ENCODE measurements around the gene WDR93. TPM values are rescaled to one million over a fixed set of nuclear protein-coding genes. Genes with fewer than 3 reads are reported as not detected.
"Not testable (repeated sequence)": the region's sequence is repeated elsewhere in the genome, so short reads cannot be mapped to it uniquely, and the experiment has no call there.

The WDR93 gene
- total RNA-seq, 2 experiments from 2014 or later: not detected

DNA sequence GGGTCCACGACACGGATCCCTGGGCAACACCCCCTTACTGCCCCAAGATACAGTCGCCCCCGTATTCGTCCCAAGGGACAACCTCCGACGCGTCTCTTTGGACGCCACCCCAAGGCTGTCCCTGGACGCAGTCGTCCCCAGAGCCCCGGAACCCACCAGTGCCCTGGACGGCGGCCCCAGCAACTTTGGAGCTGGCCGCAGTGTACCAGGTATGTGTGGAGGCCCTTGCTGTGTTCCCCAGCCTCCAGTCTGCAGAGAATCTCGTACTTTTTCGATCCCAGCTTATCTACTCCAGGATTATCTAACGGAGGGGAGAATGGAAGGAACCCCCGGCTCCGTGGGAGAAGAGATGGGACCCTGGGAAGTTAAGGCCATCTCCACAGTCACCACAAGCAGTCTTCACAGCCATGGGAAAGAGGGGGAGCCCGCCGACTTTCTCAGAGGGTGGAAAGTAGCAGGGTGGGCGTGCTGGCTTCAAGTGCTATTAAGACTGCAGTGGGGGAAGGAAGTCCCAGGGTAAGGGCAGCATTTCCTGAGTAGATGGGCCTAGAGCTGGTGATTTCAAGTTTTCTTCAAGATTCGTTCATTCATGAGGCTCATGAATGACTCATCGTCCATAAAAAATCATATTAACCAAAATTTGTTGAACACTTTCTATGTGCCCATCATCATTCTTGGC is 86.6 kb downstream of the WDR93 start:
- Mint-ChIP-seq H3K36me3 (no peaks in the 10 kb centered on the region), H3K27me3 (peaks cover 24% of the 10 kb centered on the region), H3K4me3 (no peak overlapping the region), H3K9me3 (ENCODE audit: low read depth) (no peaks in the 10 kb centered on the region), H3K4me1 (peaks cover 17% of the 10 kb centered on the region), H3K27ac (no peak overlapping the region)
- ATAC-seq (no peak), DNase-seq (no peak)
- CTCF ChIA-PET: interaction anchor here (0.7 to 1.2 kb wide), 2 partner anchors 37 to 98 kb away, joined by 3 to 4 read pairs; no protein-coding TSS in a partner anchor

DNA sequence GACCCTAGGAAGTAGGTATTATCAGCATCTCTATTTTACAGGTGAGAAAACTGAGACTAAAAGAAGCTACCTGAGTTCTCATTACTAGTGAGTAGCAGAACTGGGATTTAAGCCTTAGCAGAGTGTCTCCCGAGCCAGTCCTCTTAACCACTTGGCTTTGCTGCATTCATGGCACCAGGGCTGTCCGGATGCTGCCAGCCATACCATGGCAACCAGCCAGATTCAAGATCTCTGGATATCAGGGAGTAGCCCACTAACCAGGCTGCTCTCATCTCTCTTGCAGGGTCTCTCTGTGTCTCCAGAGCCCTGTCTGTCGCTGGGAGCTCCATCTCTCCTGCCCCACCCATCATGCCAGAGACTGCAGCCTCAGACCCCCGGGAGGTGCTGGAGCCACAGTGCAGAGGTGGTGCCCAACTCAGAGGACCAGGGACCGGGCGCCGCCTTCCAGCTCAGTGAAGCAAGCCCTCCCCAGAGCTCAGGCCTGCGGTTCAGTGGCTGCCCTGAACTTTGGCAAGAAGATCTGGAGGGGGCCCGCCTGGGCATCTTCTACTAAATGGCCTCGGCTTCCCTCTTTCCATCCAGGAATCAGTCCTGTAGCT is 87.3 kb downstream of the WDR93 start:
- no peak for DNase-seq
- no peak for ATAC-seq
- H3K9me3 Mint-ChIP-seq (ENCODE audit: low read depth): no peaks in the 10 kb centered on the region
- peaks cover 17% of the 10 kb centered on the region for H3K4me1 Mint-ChIP-seq
- CTCF ChIA-PET: interaction anchor here (0.7 to 1.2 kb wide), 2 partner anchors 38 to 97 kb away, joined by 3 to 4 read pairs; no protein-coding TSS in a partner anchor
- peaks cover 24% of the 10 kb centered on the region for H3K27me3 Mint-ChIP-seq
- H3K4me3 Mint-ChIP-seq: no peak overlapping the region
- no peak overlapping the region for H3K27ac Mint-ChIP-seq
- H3K36me3 Mint-ChIP-seq: no peaks in the 10 kb centered on the region

DNA sequence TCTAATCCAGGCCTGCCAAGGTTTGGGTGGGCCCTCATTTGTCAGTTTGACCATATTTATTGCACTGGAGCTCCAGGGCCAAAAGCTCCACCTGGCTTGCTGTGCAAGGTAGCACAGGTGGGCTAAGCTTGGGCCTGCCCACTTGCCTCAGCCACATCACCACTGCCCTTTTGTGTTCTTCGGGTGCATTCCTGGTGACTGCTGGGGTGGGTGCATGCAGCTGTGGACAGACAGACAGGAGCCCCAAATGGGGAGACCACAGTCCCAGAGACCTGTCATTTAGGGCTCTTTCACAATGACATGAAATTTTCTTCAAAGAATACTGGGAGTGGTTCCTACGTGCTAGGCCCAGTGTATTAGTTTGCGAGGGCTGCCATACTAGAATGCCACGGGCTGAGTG is 88.2 kb downstream of the WDR93 start:
- H3K36me3 Mint-ChIP-seq: no peaks in the 10 kb centered on the region
- H3K4me3 Mint-ChIP-seq: no peak overlapping the region
- H3K27ac Mint-ChIP-seq: no peak overlapping the region
- ATAC-seq (no peak), DNase-seq (no peak)
- H3K9me3 Mint-ChIP-seq (ENCODE audit: low read depth): no peaks in the 10 kb centered on the region
- H3K27me3 Mint-ChIP-seq: peaks cover 24% of the 10 kb centered on the region
- CTCF ChIA-PET: no interaction called here
- peaks cover 17% of the 10 kb centered on the region for H3K4me1 Mint-ChIP-seq

DNA sequence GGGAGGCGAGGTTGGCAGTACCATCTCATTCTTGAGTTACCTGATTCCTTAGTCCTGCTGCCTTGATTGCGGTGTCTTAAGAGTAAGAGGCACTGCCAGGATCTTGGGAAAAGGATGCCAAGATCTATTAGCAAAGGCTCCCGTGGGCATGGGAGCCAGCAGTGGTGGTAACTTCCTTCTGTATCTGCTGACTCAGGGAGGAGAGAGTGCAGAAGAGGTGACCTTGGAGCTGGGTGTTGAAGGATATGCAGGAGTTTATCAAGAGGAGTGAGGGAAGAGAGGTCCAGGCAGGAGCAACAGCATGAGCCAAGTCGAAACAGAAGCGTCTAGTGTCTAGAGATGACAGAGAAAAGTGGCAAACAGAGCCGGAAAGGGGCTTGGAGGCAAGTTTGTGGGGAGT is 90.0 kb downstream of the WDR93 start:
- CTCF ChIA-PET: interaction anchor here (1.0 kb wide), 1 partner anchor 19 kb away, joined by 4 read pairs; no protein-coding TSS in a partner anchor
- Mint-ChIP-seq H3K36me3 (no peaks in the 10 kb centered on the region), H3K9me3 (ENCODE audit: low read depth) (no peaks in the 10 kb centered on the region), H3K4me1 (peaks cover 17% of the 10 kb centered on the region), H3K4me3 (no peak overlapping the region), H3K27ac (peak overlapping the region; percentile 2), H3K27me3 (peaks cover 17% of the 10 kb centered on the region)
- ATAC-seq (peak; percentile 4), DNase-seq (no peak)

DNA sequence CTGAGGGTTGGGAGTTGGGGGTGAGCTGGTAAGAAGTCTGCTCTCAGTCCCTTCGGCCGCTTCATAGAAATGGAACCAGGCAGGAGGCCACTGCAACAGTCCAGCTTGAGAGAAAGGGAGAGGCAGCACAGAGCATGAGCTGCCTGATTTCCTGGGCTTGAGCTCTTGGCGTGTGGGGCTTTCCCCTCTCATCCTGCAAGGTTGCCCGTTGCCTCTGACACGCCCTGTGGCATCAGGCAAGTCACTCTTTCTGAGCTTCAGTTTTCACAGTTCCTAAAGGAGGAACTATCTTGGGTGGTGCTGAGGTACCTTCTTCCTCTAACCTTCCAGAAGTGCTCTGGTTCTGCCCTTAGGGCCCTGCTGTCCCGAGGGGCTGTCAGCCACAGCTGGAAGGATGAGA is 90.4 kb downstream of the WDR93 start:
- Mint-ChIP-seq H3K4me3 (no peak overlapping the region), H3K27ac (no peak overlapping the region), H3K36me3 (no peaks in the 10 kb centered on the region)

DNA sequence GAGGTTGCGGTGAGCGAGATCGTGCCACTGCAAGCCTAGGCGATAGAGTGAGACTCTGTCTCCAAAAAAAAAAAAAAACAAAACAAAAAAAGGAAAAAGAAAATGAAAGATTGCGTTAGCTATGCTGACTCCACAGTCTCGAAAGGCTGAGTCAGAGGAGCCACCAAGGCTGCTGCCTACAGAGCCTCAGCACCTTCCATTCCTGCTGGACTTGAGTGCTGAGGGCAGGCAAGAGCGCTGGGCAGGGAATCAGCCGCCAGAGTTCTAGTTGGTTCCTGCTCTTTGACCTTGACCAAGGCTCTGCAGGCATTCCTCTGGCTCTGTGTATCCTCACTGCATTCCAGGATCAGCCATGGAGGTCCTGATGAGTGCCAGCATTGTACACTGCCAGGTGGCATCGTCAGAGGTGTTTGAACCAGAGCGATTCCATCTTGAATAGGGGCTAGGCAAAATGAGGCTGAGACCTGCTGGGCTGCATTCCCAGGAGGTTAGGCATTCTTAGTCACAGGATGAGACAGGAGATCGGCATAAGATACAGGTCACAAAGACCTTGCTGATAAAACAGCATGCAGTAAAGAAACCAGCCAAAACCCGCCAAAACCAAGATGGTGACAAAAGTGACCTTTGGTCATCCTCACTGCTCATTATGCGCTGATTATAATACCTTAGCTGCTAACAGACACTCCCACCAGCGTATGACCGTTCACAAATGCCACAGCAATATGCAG is 91.4 kb downstream of the WDR93 start:
- H3K27me3 Mint-ChIP-seq: peaks cover 20% of the 10 kb centered on the region
- ATAC-seq: no peak

More for the DNA sequence above, 90.4 kb downstream of the WDR93 start:
- ATAC-seq: peak; percentile 45
- H3K4me1 Mint-ChIP-seq: peaks cover 17% of the 10 kb centered on the region
- H3K27me3 Mint-ChIP-seq: peaks cover 21% of the 10 kb centered on the region
- no peaks in the 10 kb centered on the region for H3K9me3 Mint-ChIP-seq (ENCODE audit: low read depth)
- CTCF ChIA-PET: interaction anchor here (0.8 to 1.0 kb wide), 2 partner anchors 8 to 19 kb away, joined by 3 to 4 read pairs; no protein-coding TSS in a partner anchor
- no peak for DNase-seq

DNA sequence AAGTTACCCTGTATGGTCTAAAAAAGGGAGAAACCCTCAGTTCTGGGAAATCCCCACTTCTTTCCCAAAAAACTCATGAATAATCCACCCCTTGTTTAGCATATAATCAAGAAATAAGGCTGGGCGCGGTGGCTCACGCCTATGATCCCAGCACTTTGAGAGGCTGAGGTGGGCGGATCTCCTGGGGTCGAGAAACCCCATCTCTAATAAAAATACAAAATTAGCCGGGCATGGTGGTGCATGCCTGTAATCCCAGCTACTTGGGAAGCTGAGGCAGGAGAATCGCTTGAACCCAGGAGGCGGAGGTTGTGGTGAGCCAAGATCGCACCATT is 92.0 kb downstream of the WDR93 start:
- not testable (repeated sequence) for ATAC-seq; DNase-seq; H3K9me3 Mint-ChIP-seq (ENCODE audit: low read depth); H3K36me3 Mint-ChIP-seq; H3K27ac Mint-ChIP-seq; H3K4me3 Mint-ChIP-seq
- CTCF ChIA-PET: interaction anchor here (1.2 to 1.3 kb wide), 2 partner anchors 42 to 92 kb away, joined by 4 to 6 read pairs; no protein-coding TSS in a partner anchor
- peaks cover 17% of the 10 kb centered on the region for H3K4me1 Mint-ChIP-seq
- peaks cover 16% of the 10 kb centered on the region for H3K27me3 Mint-ChIP-seq

More for the DNA sequence above, 91.4 kb downstream of the WDR93 start:
- no peak overlapping the region for H3K27ac Mint-ChIP-seq
- H3K4me1 Mint-ChIP-seq: peaks cover 17% of the 10 kb centered on the region
- no peak for DNase-seq
- CTCF ChIA-PET: interaction anchor here (0.8 kb wide), 1 partner anchor 9 kb away, joined by 3 read pairs; no protein-coding TSS in a partner anchor
- H3K9me3 Mint-ChIP-seq (ENCODE audit: low read depth): no peaks in the 10 kb centered on the region
- H3K4me3 Mint-ChIP-seq: no peak overlapping the region
- H3K36me3 Mint-ChIP-seq: no peaks in the 10 kb centered on the region

DNA sequence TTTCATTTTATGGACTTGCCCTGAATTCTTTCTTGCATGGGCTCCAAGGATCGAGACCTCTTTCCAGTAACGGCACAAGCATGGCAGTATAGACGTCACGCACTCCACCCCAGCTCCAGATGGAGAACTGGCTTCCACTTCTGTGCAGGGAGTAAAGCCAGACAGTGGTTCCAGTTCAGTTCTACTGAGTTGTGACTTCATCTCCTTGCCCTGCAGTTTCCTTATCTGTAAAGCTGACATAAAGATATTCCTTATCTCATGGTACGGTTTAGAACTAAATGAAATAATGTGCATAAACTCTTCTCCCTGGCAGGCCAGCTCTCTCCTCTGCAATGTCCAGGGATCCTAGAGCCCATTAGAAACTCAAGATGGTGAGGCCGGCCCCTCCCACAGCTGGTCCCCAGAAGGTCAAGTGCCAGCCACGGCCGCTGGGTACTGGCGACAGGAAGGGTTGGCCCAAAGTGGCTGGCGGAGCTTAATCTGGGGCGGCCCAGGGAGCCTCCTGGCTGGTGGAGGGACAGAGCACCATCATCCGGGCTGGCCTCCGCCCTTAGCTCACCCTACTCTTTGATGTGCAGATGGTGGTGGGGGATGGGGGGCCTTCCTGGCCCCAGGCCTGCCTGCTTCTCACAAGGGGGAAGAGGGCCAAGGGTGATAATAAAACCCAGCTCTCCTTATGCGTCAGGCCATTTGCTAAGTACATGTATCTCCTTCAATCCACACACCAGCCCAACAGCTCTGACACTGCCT is 92.7 kb downstream of the WDR93 start:
- Mint-ChIP-seq H3K27me3 (peaks cover 22% of the 10 kb centered on the region), H3K27ac (no peak overlapping the region), H3K4me3 (no peak overlapping the region), H3K4me1 (peaks cover 17% of the 10 kb centered on the region), H3K36me3 (peaks cover 3% of the 10 kb centered on the region), H3K9me3 (ENCODE audit: low read depth) (peaks cover 4% of the 10 kb centered on the region)
- CTCF ChIA-PET: interaction anchor here (1.2 to 1.3 kb wide), 2 partner anchors 43 to 92 kb away, joined by 4 to 6 read pairs; no protein-coding TSS in a partner anchor
- DNase-seq (no peak), ATAC-seq (no peak)

DNA sequence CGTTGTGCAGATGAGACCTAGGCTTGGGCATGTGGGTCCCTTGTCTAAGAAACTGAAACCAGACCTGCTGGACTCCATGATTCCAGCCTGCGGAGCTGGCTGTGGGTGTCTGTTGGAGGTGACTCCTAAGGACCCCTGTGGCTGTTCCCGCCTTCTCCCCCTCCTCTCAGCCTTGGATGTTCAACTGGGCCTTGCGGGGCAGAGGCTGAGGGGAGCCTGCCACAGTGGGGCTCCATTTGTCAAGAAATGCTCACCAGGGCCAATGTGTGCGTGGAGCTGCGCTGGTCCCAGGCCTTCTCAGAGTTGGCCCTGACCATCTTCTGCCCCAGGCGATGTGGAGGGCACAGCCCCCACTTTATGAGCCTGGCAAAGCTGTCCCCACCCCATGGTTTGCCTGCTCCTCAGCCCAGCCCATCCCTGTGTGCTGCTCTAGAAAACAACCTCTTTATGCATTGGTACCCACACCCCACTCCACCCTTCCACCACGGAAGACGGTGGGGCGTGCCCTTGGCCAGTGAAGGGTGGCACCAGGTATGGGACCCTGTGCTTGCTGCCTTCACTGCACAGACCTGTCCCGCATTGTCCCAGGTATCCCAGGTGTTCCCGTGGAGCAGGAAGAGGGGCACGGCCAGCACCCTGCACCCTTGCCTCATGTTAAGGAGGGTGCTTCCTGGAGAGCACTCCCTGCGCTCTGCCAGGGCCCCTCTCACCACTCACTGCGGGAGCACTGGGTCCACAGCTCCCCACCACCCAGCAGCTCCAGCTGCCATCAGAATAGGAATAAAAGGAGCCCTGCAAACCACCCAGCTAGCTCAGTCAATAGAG is 93.5 kb downstream of the WDR93 start:
- peaks cover 17% of the 10 kb centered on the region for H3K4me1 Mint-ChIP-seq
- H3K36me3 Mint-ChIP-seq: peaks cover 3% of the 10 kb centered on the region
- CTCF ChIA-PET: interaction anchor here (1.3 kb wide), 1 partner anchor 44 kb away, joined by 4 read pairs; no protein-coding TSS in a partner anchor
- ATAC-seq (no peak), DNase-seq (no peak)
- H3K4me3 Mint-ChIP-seq: no peak overlapping the region
- H3K27me3 Mint-ChIP-seq: peaks cover 20% of the 10 kb centered on the region
- peaks cover 4% of the 10 kb centered on the region for H3K9me3 Mint-ChIP-seq (ENCODE audit: low read depth)
- no peak overlapping the region for H3K27ac Mint-ChIP-seq

DNA sequence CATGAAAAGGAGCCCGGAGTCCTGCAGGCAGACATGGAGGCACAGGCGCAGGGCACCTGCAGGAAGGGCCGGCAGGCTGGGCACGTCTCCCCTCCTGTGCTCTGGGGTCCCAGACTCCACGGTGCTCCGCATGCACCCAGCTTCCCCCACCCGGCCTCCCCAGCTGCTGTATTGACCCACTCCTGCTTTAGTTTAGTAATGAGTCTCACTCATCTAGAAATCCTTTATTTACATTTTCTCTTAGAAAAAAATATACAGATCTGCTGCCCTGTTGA is 94.0 kb downstream of the WDR93 start:
- no peak overlapping the region for H3K4me3 Mint-ChIP-seq
- CTCF ChIA-PET: no interaction called here
- H3K27me3 Mint-ChIP-seq: peaks cover 17% of the 10 kb centered on the region

DNA sequence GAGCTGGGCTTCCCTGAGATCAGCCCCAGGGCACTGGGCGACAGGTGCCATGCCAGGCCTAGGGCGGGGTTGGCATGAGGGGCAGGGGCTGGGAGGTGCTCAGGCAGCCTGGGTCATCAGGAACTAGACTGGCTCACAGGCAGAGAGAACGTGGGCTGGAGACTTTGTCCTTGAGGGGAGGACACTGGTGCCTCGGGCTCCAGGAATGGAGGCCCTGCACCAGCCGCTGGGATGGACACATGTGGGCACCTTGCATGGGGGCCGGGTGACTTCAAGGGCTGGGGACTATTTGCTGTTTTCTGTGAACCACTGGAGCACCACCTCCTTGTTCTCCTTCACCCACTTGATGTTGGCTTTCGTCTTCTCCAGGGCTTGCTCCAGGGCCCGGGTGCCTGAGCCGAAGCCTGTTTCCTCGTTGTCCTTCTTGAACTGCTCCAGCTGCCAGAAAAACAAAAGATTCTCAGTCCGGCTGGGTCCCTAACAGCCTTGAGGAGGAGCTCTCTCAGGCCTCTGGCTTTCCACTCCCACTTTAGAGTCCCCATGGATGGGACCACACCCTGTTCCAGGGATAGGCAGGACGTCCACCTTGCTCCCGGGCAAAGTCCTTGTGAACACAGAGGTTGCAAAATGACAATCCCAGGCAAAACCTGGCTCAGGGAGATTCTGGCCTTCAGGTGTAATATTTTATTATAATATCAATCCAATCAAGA is 94.6 kb downstream of the WDR93 start:
- ATAC-seq (no peak), DNase-seq (no peak)
- Mint-ChIP-seq H3K27me3 (peaks cover 17% of the 10 kb centered on the region), H3K4me3 (no peak overlapping the region), H3K4me1 (peaks cover 15% of the 10 kb centered on the region), H3K36me3 (peaks cover 3% of the 10 kb centered on the region), H3K9me3 (ENCODE audit: low read depth) (peaks cover 4% of the 10 kb centered on the region), H3K27ac (no peak overlapping the region)
- CTCF ChIA-PET: no interaction called here

More for the DNA sequence above, 94.0 kb downstream of the WDR93 start:
- ATAC-seq: no peak
- peaks cover 15% of the 10 kb centered on the region for H3K4me1 Mint-ChIP-seq
- H3K27ac Mint-ChIP-seq: no peak overlapping the region
- H3K9me3 Mint-ChIP-seq (ENCODE audit: low read depth): peaks cover 4% of the 10 kb centered on the region
- DNase-seq: no peak
- H3K36me3 Mint-ChIP-seq: peaks cover 3% of the 10 kb centered on the region

DNA sequence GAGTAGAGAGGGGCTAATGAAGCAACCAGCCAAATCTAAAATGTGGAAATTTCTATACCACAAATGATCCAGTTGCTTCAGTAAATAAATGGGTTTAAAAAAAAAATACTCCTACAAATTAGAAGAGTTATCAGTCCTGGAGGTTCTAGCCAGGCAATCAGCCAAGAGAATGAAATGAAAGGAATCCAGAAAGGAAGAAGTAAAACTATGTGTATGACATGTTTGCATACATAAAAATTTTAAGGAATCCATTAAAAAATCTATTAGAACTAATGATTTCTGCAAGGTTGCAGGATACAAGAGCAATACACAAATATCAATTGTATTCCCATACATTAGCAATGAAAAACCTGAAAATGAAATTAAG is 95.1 kb downstream of the WDR93 start:
- Mint-ChIP-seq H3K9me3 (ENCODE audit: low read depth) (peaks cover 4% of the 10 kb centered on the region), H3K27ac (no peak overlapping the region)
- CTCF ChIA-PET: no interaction called here

More for the DNA sequence above, 95.1 kb downstream of the WDR93 start:
- Mint-ChIP-seq H3K27me3 (peaks cover 17% of the 10 kb centered on the region), H3K4me1 (peaks cover 10% of the 10 kb centered on the region), H3K36me3 (peaks cover 3% of the 10 kb centered on the region), H3K4me3 (no peak overlapping the region)
- no peak for ATAC-seq
- DNase-seq: no peak

Measured in activated CD8-positive, alpha-beta memory T cell treated with anti-CD3 and anti-CD28 coated beads, Interleukin-2, amount 10 ng/mL, durations not matched to agents 7 days and 5 days (primary cell).